Suprapubic skin (tissue), 4 donors: Measurements from ENCODE around the gene ZC3H15.
"Not testable (repeated sequence)": the region's sequence is repeated elsewhere in the genome, so short reads cannot be mapped to it uniquely, and the experiment has no call there.

ENCODE experiments used
- POLR2A ChIP-seq, 2 donors: fragments of 450-650 bp; IDR thresholded peaks; one replicate each; pipeline ENCODE4 v1.6.1; 2017; ENCODE audit warnings: antibody characterized with exemption in 2 of 2, mild to moderate bottlenecking in 2 of 2, moderate library complexity in 2 of 2
- POLR2AphosphoS5 ChIP-seq, 3 donors: sonication (generic); formaldehyde crosslinking; IDR thresholded peaks; one replicate each; pipeline ENCODE4 v1.6.1; 2017; ENCODE audit warnings: antibody characterized with exemption in 3 of 3

DNA sequence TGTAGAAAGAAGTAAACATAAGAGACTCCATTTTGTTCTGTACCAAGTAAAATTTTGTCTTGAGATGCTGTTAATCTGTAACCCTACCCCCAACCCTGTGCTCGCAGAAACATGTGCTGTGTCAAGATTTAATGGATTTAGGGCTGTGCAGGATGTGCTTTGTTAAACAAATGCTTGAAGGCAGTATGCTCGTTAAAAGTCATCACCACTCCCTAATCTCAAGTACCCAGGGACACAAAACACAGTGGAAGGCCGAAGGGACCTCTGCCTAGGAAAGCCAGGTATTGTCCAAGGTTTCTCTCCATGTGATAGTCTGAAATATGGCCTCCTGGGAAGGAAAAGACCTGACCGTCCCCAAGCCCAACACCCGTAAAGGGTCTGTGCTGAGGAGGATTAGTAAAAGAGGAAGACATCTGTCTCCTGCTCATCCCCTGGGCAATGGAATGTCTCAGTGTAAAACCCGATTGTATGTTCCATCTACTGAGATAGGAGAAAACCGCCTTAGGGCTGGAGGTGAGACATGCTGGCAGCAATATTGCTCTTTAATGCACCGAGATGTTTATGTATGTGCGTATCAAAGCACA is 35.6 kb downstream of the ZC3H15 start:
- not testable (repeated sequence) for TF ChIP-seq POLR2A, POLR2AphosphoS5 (IDR thresholded peaks at IDR 0.05)
